Panc1 (cell line): ENCODE results near the gene MEGF11. TPM values are rescaled to one million over a fixed set of nuclear protein-coding genes. Genes with fewer than 3 reads are reported as not detected.

Experiments
- ATAC-seq: fragments of 200-7000 bp; cut with Tn5 transposase; 2 replicates; pipeline ENCODE4 v1.9.1; 2020; ENCODE audit warnings: mild to moderate bottlenecking, moderate library complexity
- BruUV-seq: library from RNA; stranded (reverse); fragments of 400-500 nt; replicated peaks from 2 replicates; lab custom pipeline; 2021; lab: Mats Ljungman, UMichigan
- CTCF ChIA-PET: fragments of 300-600 bp; sonication (Branson Sonifier 250); formaldehyde crosslinking; loops from one replicate; lab custom pipeline; 2022; ENCODE audit warnings: antibody characterized with exemption; lab: Charles Lee
- POLR2A ChIA-PET: fragments of 300-600 bp; sonication (Branson Sonifier 250); formaldehyde crosslinking; loops from one replicate; lab custom pipeline; 2022; ENCODE audit warnings: antibody characterized with exemption; lab: Charles Lee
- DNase-seq: peaks from one replicate; pipeline ENCODE4 v3.0.0-alpha.2; 2010; ENCODE audit warnings: low read depth, low spot score
- H3K27ac ChIP-seq: 2 replicates; pipeline ENCODE4 v1.5.1; 2011; ENCODE audit warnings: mild to moderate bottlenecking, low read length, inconsistent platforms
- H3K27me3 ChIP-seq: fragments of 200-500 bp; sonication (Bioruptor generic); 2 replicates; pipeline ENCODE4 v1.6.0; 2014; ENCODE audit warnings: low read length, inconsistent platforms; ENCODE audit not compliant: control insufficient read depth, insufficient read depth
- H3K36me3 ChIP-seq: fragments of 200-500 bp; sonication (Bioruptor generic); 2 replicates; pipeline ENCODE4 v1.5.1; 2014; ENCODE audit warnings: inconsistent platforms, mild to moderate bottlenecking, low read length, moderate library complexity; ENCODE audit not compliant: control insufficient read depth, insufficient read depth
- H3K4me1 ChIP-seq: 2 replicates; pipeline ENCODE4 v1.5.1; 2011; ENCODE audit warnings: inconsistent platforms, mild to moderate bottlenecking, low read length, moderate library complexity; ENCODE audit not compliant: control insufficient read depth, insufficient read depth
- H3K4me3 ChIP-seq, 2 experiments: 2 replicates each; pipeline ENCODE4 v1.5.1; 2011 to 2012; ENCODE audit warnings: low read depth in 2 of 2, low read length in 2 of 2, mild to moderate bottlenecking in 2 of 2, inconsistent platforms in 1 of 2, moderate library complexity in 1 of 2
- H3K9me3 ChIP-seq: fragments of 200-500 bp; sonication (Bioruptor generic); 2 replicates; pipeline ENCODE4 v1.5.1; 2014; ENCODE audit warnings: low read depth, mild to moderate bottlenecking, inconsistent platforms, low read length, moderate library complexity; ENCODE audit not compliant: control insufficient read depth, insufficient read depth
- CTCF ChIP-seq: fragments of 450-650 bp; IDR thresholded peaks from 2 replicates; pipeline ENCODE4 v1.5.1; 2017; ENCODE audit warnings: mild to moderate bottlenecking
- POLR2AphosphoS5 ChIP-seq: IDR thresholded peaks from 2 replicates; pipeline ENCODE4 v1.6.1; 2012; ENCODE audit warnings: mild to moderate bottlenecking, low read depth, low read length, moderate library complexity
- REST ChIP-seq, 2 experiments: IDR thresholded peaks; 2 replicates each; pipeline ENCODE4 v1.6.1; 2011 to 2012; ENCODE audit warnings: low read depth in 2 of 2, control low read depth in 1 of 2, low read length in 1 of 2, mild to moderate bottlenecking in 1 of 2, moderate library complexity in 1 of 2; ENCODE audit not compliant: insufficient read depth in 1 of 2
- SIN3A ChIP-seq: IDR thresholded peaks from 2 replicates; pipeline ENCODE4 v1.6.1; 2012; ENCODE audit warnings: low read depth, mild to moderate bottlenecking, low read length, moderate library complexity, borderline replicate concordance; ENCODE audit not compliant: insufficient read depth
- TCF7L2 ChIP-seq: IDR thresholded peaks from 2 replicates; pipeline ENCODE4 v1.6.1; 2011; ENCODE audit warnings: mild to moderate bottlenecking, low read depth, low read length, inconsistent platforms
- in situ Hi-C: cut with HindIII; loops from 2 replicates; pipeline ENCODE4 v1.10.0; 2016; ENCODE audit warnings: low sequenced_read_pairs, low pct_unique_long_range_greater_than_20kb
- intact Hi-C: fragments of 100-400 bp; cut with micrococcal nuclease; formaldehyde crosslinking; loops from one replicate; pipeline ENCODE4 v1.10.0; 2022; ENCODE audit not compliant: unreplicated experiment
- total RNA-seq: library from RNA; stranded (reverse); gene quantifications from one replicate; pipeline ENCODE4 v1.2.1, GENCODE V29; 2021; ENCODE audit not compliant: unreplicated experiment

The MEGF11 gene
- total RNA-seq, 1 experiment from 2014 or later = 0.95 TPM

- ChIA-PET POLR2A (no interaction called here), CTCF (no interaction called here)
- no peaks in the 10 kb centered on the region for H3K9me3 ChIP-seq
- intact Hi-C loops = loop anchor here (10.0 kb wide), 1 partner anchor 294 kb away; no protein-coding TSS in a partner anchor
- BruUV-seq = no TSS peak
- in situ Hi-C loops = no loop called here
- H3K4me1 ChIP-seq = no peaks in the 10 kb centered on the region
- DNase-seq = no peak
- no peak for TF ChIP-seq SIN3A
- no peak for TF ChIP-seq CTCF
- TF ChIP-seq POLR2AphosphoS5 = no peak
- TF ChIP-seq TCF7L2 = no peak
- TF ChIP-seq REST (IDR thresholded peaks at IDR 0.05; ENCODE audit: insufficient read depth in 1 of 2, low read depth in 2 of 2, low read length in 1 of 2) = no peak
- no peak overlapping the region for H3K27ac ChIP-seq
- no peaks in the 10 kb centered on the region for H3K36me3 ChIP-seq
- no peak overlapping the region for H3K4me3 ChIP-seq
- ATAC-seq = no peak
- peaks cover 10% of the 10 kb centered on the region for H3K27me3 ChIP-seq
Observed at GRCh38 chr15:65990298-65990981, 263.1 kb downstream of the MEGF11 start.

- H3K27ac ChIP-seq = no peak overlapping the region
- H3K36me3 ChIP-seq = no peaks in the 10 kb centered on the region
- BruUV-seq = no TSS peak
- no peak for DNase-seq
- intact Hi-C loops (loop anchor here (10.0 kb wide), 1 partner anchor 208 kb away; no protein-coding TSS in a partner anchor), in situ Hi-C loops (no loop called here)
- no peaks in the 10 kb centered on the region for H3K9me3 ChIP-seq
- H3K4me3 ChIP-seq = no peak overlapping the region
- H3K4me1 ChIP-seq = no peaks in the 10 kb centered on the region
- CTCF ChIA-PET = no interaction called here
- H3K27me3 ChIP-seq = peaks cover 9% of the 10 kb centered on the region
- no peak for ATAC-seq
- POLR2A ChIA-PET = no interaction called here
- TF ChIP-seq SIN3A = no peak
- TF ChIP-seq CTCF = no peak
- TF ChIP-seq POLR2AphosphoS5 = no peak
- no peak for TF ChIP-seq REST (IDR thresholded peaks at IDR 0.05; ENCODE audit: insufficient read depth in 1 of 2, low read depth in 2 of 2, low read length in 1 of 2)
- no peak for TF ChIP-seq TCF7L2
Observed at GRCh38 chr15:65987100-65987499, 266.4 kb downstream of the MEGF11 start.
